HepG2 (cell line): Measurements from ENCODE around the gene SH3PXD2A. TPM values are rescaled to one million over a fixed set of nuclear protein-coding genes. Genes with fewer than 3 reads are reported as not detected.

ENCODE experiments used
- ATAC-seq: fragments of 200-7000 bp; cut with Tn5 transposase; 3 replicates; pipeline ENCODE4 v1.9.1; 2020; ENCODE audit warnings: mild to moderate bottlenecking, moderate library complexity
- BruUV-seq: library from RNA; stranded (reverse); fragments of 400-500 nt; replicated peaks from 2 replicates; lab custom pipeline; 2021; lab: Mats Ljungman, UMichigan
- CTCF ChIA-PET: fragments of 300-600 bp; formaldehyde crosslinking; extraction: SDS; loops from one replicate; lab custom pipeline; 2021; ENCODE audit warnings: low total read pairs, inconsistent platforms, low intra/inter-chr PET ratio; lab: Yijun Ruan, JAX
- POLR2A ChIA-PET: fragments of 350-600 bp; sonication (Branson Sonifier 250); formaldehyde crosslinking; loops from one replicate; lab custom pipeline; 2020; ENCODE audit warnings: antibody characterized with exemption, inconsistent platforms; lab: Yijun Ruan, JAX
- DNase-seq: peaks from one replicate; pipeline ENCODE4 v3.0.0-alpha.2; 2015; ENCODE audit warnings: low spot score
- FAIRE-seq: peaks from 3 replicates; lab custom pipeline; 2011; peaks lifted over from hg19 to GRCh38; lab: Jason Lieb, UNC
- H2AFZ ChIP-seq: one replicate; pipeline ENCODE4 v1.6.1; 2011; ENCODE audit warnings: low read length, inconsistent platforms
- H3K27ac ChIP-seq: fragments of 300-600 bp; 3 replicates; pipeline ENCODE4 v1.8.0; 2011; ENCODE audit warnings: mixed run types, mild to moderate bottlenecking, mixed read lengths, low read length, inconsistent platforms; ENCODE audit not compliant: insufficient read depth; ENCODE audit errors: extremely low read length
- H3K27me3 ChIP-seq, 2 experiments: fragments of 200-600 bp in 1 of 2; 2 replicates in 1 of 2; 3 replicates in 1 of 2; pipeline versions ENCODE4 v1.6.0 to v1.8.0; 2011; ENCODE audit warnings: low read length in 2 of 2, mild to moderate bottlenecking in 2 of 2, moderate library complexity in 2 of 2, inconsistent platforms in 1 of 2; ENCODE audit not compliant: insufficient read depth in 2 of 2, control insufficient read depth in 1 of 2
- H3K36me3 ChIP-seq, 2 experiments: fragments of 200-600 bp in 1 of 2; replicated peaks in 1 of 2; 2 replicates in 1 of 2; 3 replicates in 1 of 2; pipeline versions ENCODE4 v1.5.1 to v1.8.0; 2011; ENCODE audit warnings: low read length in 2 of 2, inconsistent platforms in 1 of 2; ENCODE audit not compliant: insufficient read depth in 2 of 2, control insufficient read depth in 1 of 2
- H3K4me1 ChIP-seq: 2 replicates; pipeline ENCODE4 v1.5.1; 2012; ENCODE audit warnings: low read length, inconsistent platforms; ENCODE audit not compliant: insufficient read depth
- H3K4me2 ChIP-seq: 2 replicates; pipeline ENCODE4 v1.6.0; 2011; ENCODE audit warnings: low read depth, low read length, inconsistent platforms
- H3K4me3 ChIP-seq, 3 experiments: fragments of 200-600 bp in 1 of 3; sonication (generic), shearing (Covaris generic) in 1 of 3; replicated peaks in 1 of 3; 2 replicates each; pipeline ENCODE4 v1.5.1; 2011 to 2016; ENCODE audit warnings: low read length in 3 of 3, inconsistent platforms in 2 of 3, low read depth in 2 of 3, mild to moderate bottlenecking in 2 of 3, control low read depth in 1 of 3, mixed read lengths in 1 of 3; ENCODE audit not compliant: insufficient read depth in 1 of 3
- H3K79me2 ChIP-seq: one replicate; pipeline ENCODE4 v1.6.1; 2011; ENCODE audit warnings: low read length, inconsistent platforms; ENCODE audit not compliant: insufficient read depth
- H3K9ac ChIP-seq: 2 replicates; pipeline ENCODE4 v1.6.0; 2011; ENCODE audit warnings: mild to moderate bottlenecking, low read depth, low read length, inconsistent platforms; ENCODE audit not compliant: insufficient read depth
- H3K9me3 ChIP-seq: 2 replicates; pipeline ENCODE4 v1.5.1; 2012; ENCODE audit warnings: mild to moderate bottlenecking, low read length
- H4K20me1 ChIP-seq: 2 replicates; pipeline ENCODE4 v1.6.0; 2011; ENCODE audit warnings: inconsistent platforms, mild to moderate bottlenecking, low read length, moderate library complexity; ENCODE audit not compliant: insufficient read depth
- AGO2 ChIP-seq: fragments of 200-400 bp; formaldehyde crosslinking; optimal IDR thresholded peaks from 2 replicates; pipeline ENCODE3; 2017; ENCODE audit warnings: mild to moderate bottlenecking, low read depth, low read length, moderate library complexity
- AKAP8 ChIP-seq: sonication (generic); formaldehyde crosslinking; IDR thresholded peaks from 2 replicates; pipeline ENCODE4 v1.5.1; 2020; ENCODE audit warnings: mild to moderate bottlenecking, missing genetic modification reagents
- HNRNPL ChIP-seq: fragments of 200-400 bp; formaldehyde crosslinking; IDR thresholded peaks from 2 replicates; pipeline ENCODE4 v1.6.1; 2017; ENCODE audit warnings: mild to moderate bottlenecking, low read depth, low read length
- SNAPC2 ChIP-seq: sonication (generic); formaldehyde crosslinking; IDR thresholded peaks from 2 replicates; pipeline ENCODE4 v1.8.1; 2022; ENCODE audit warnings: mild to moderate bottlenecking, missing genetic modification reagents
- SP4 ChIP-seq: sonication (generic); formaldehyde crosslinking; IDR thresholded peaks from 2 replicates; pipeline ENCODE4 v1.8.1; 2023; ENCODE audit warnings: mild to moderate bottlenecking, missing genetic modification reagents
- ZNF687 ChIP-seq: sonication (generic); formaldehyde crosslinking; IDR thresholded peaks from 2 replicates; pipeline ENCODE4 v1.5.1; 2020; ENCODE audit warnings: mild to moderate bottlenecking, missing genetic modification reagents, moderate library complexity
- WGBS: methylation state at CpG from one replicate; pipeline ENCODE4 v1.1.6; 2017; ENCODE audit warnings: low lambda C conversion rate; 5-methylcytosine and 5-hydroxymethylcytosine counted together
- in situ Hi-C: cut with HindIII; loops from 2 replicates; pipeline ENCODE4 v1.10.0; 2017; ENCODE audit warnings: low pct_unique_long_range_greater_than_20kb; ENCODE audit not compliant: extremely low pct_ligation_motif_present
- intact Hi-C: fragments of 100-400 bp; cut with micrococcal nuclease; formaldehyde crosslinking; loops from one replicate; pipeline ENCODE4 v1.10.0; 2022; ENCODE audit not compliant: unreplicated experiment
- polyA plus RNA-seq, 8 experiments: library from polyadenylated mRNA; depleted of rRNA in 3 of 8; stranded (reverse) in 7 of 8; unstranded in 1 of 8; fragments of >200 nt; fragmentation: Illumina TruSeq in 4 of 8; extraction: Trizol in 4 of 8; gene quantifications; 2 replicates each; pipeline versions ENCODE4 v1.2.1 to v1.2.3, GENCODE V29; 2011 to 2016; ENCODE audit warnings: low read depth in 4 of 8, missing spikeins in 1 of 8, mixed read lengths in 1 of 8; ENCODE audit not compliant: insufficient read depth in 1 of 8
- total RNA-seq, 5 experiments: library from RNA; depleted of rRNA; stranded (reverse); fragments of >200 nt; fragmentation: Illumina TruSeq; extraction: Trizol; gene quantifications; 2 replicates each; pipeline ENCODE4 v1.2.3, GENCODE V29; 2016; ENCODE audit warnings: low read depth in 1 of 5

SH3PXD2A gene
- total and polyA plus RNA-seq, 2 of the 13 experiments (the other 11 are each of a cell fraction or from before 2014, with no cell fraction given), result 11.1 to 11.3 TPM

- intact Hi-C loops, result no loop called here
- 89% methylated on average over 9 of the region's 9 CpGs for WGBS
Observed at GRCh38 chr10:103665162-103665889, 190.1 kb downstream of the SH3PXD2A start.

More at GRCh38 chr10:103665162-103665889, 190.1 kb downstream of the SH3PXD2A start:
- in situ Hi-C loops, result loop anchor here (5.0 kb wide), 1 partner anchor 68 kb away; no protein-coding TSS in a partner anchor
- TF ChIP-seq SNAPC2 (CRISPR knock-in tag) (no peak), ZNF687 (CRISPR knock-in tag) (peak; percentile 29), AGO2 (peak; percentile 78), SP4 (CRISPR knock-in tag) (no peak), HNRNPL (no peak), AKAP8 (CRISPR knock-in tag) (no peak)
- no peaks in the 10 kb centered on the region for H3K27me3 ChIP-seq
- DNase-seq, result no peak
- H4K20me1 ChIP-seq, result no peaks in the 10 kb centered on the region
- no peak overlapping the region for H3K4me3 ChIP-seq
- no peak overlapping the region for H3K9ac ChIP-seq
- no peaks in the 10 kb centered on the region for H3K9me3 ChIP-seq
- peaks cover 13% of the 10 kb centered on the region for H3K79me2 ChIP-seq
- H3K36me3 ChIP-seq, result peaks cover 4 to 31% of the 10 kb centered on the region in 2 experiments; a peak in 4 of 5 replicates
- ChIA-PET CTCF (interaction anchor here (3.0 kb wide), 1 partner anchor 67 kb away, joined by 10 read pairs; no protein-coding TSS in a partner anchor), POLR2A (no interaction called here)
- no peak overlapping the region for H2AFZ ChIP-seq
- H3K4me1 ChIP-seq, result peaks cover 33% of the 10 kb centered on the region
- ATAC-seq, result no peak
- H3K4me2 ChIP-seq, result no peak overlapping the region
- H3K27ac ChIP-seq, result no peak overlapping the region
- FAIRE-seq, result no peak
- BruUV-seq, result no TSS peak
